Measurements from ENCODE around the gene HMGB4. TPM values are rescaled to one million over a fixed set of nuclear protein-coding genes. Genes with fewer than 3 reads are reported as not detected.

Gene HMGB4
- total and polyA plus RNA-seq, 7 donors = not detected

- intact Hi-C loops (cut with DNase I) = no loop called here
- ATAC-seq (no peak), DNase-seq (no peak)
- H3K4me3 ChIP-seq = no peak overlapping the region
- no peaks in the 10 kb centered on the region for H3K36me3 ChIP-seq (ENCODE audit: insufficient read depth in 1 of 2, low read depth in 1 of 2)
- no peaks in the 10 kb centered on the region for H3K27me3 ChIP-seq (ENCODE audit: insufficient read depth in 3 of 3, low read length in 2 of 3)
- H3K9me3 ChIP-seq = no peaks in the 10 kb centered on the region
- no peaks in the 10 kb centered on the region for H3K4me1 ChIP-seq
- WGBS, 3 donors = 92 to 93% (median 93%) methylated on average over 8 of the region's 8 CpGs
- no peak for TF ChIP-seq CTCF (IDR thresholded peaks at IDR 0.05)
- no peak overlapping the region for H3K27ac ChIP-seq
Measured at GRCh38 chr1:33846861-33847260, 17.0 kb upstream of the HMGB4 start.

- no peak for DNase-seq
- no peaks in the 10 kb centered on the region for H3K27me3 ChIP-seq (ENCODE audit: insufficient read depth in 3 of 3, low read length in 2 of 3)
- no peak overlapping the region for H3K4me3 ChIP-seq
- 59 to 73% (median 61%) methylated on average over 4 of the region's 4 CpGs for WGBS, 3 donors
- no peak for TF ChIP-seq CTCF (IDR thresholded peaks at IDR 0.05)
- no peaks in the 10 kb centered on the region for H3K36me3 ChIP-seq (ENCODE audit: insufficient read depth in 1 of 2, low read depth in 1 of 2)
- no peak overlapping the region for H3K27ac ChIP-seq
- no peak for ATAC-seq
- no peaks in the 10 kb centered on the region for H3K9me3 ChIP-seq
- H3K4me1 ChIP-seq = no peaks in the 10 kb centered on the region
- intact Hi-C loops (cut with DNase I) = no loop called here
Measured at GRCh38 chr1:33848205-33848937, 15.5 kb upstream of the HMGB4 start.

GRCh38 chr1:33849211-33849610, 14.7 kb upstream of the HMGB4 start:
- ATAC-seq (no peak), DNase-seq (no peak)
- H3K36me3 ChIP-seq (ENCODE audit: insufficient read depth in 1 of 2, low read depth in 1 of 2) = no peaks in the 10 kb centered on the region
- TF ChIP-seq CTCF (IDR thresholded peaks at IDR 0.05) = no peak
- H3K9me3 ChIP-seq = no peaks in the 10 kb centered on the region
- intact Hi-C loops (cut with DNase I) = no loop called here
- H3K27me3 ChIP-seq (ENCODE audit: insufficient read depth in 3 of 3, low read length in 2 of 3) = no peaks in the 10 kb centered on the region
- H3K27ac ChIP-seq = no peak overlapping the region
- WGBS, 3 donors = 76 to 94% (median 83%) methylated on average over 1 of the region's 1 CpG
- H3K4me1 ChIP-seq = no peaks in the 10 kb centered on the region
- no peak overlapping the region for H3K4me3 ChIP-seq

- intact Hi-C loops (cut with DNase I) = no loop called here
- no peak for TF ChIP-seq CTCF (IDR thresholded peaks at IDR 0.05)
- no peaks in the 10 kb centered on the region for H3K4me1 ChIP-seq
- H3K27me3 ChIP-seq (ENCODE audit: insufficient read depth in 3 of 3, low read length in 2 of 3) = peaks cover 0 to 3% (median 0%) of the 10 kb centered on the region in 3 donors
- WGBS, 3 donors = 89 to 95% (median 91%) methylated on average over 1 of the region's 1 CpG
- no peak overlapping the region for H3K27ac ChIP-seq
- no peak overlapping the region for H3K4me3 ChIP-seq
- H3K9me3 ChIP-seq = no peaks in the 10 kb centered on the region
- no peak for ATAC-seq
- H3K36me3 ChIP-seq (ENCODE audit: insufficient read depth in 1 of 2, low read depth in 1 of 2) = no peaks in the 10 kb centered on the region
- no peak for DNase-seq
Measured at GRCh38 chr1:33850481-33850880, 13.4 kb upstream of the HMGB4 start.

GRCh38 chr1:33852711-33853110, 11.2 kb upstream of the HMGB4 start:
- Histone ChIP-seq H3K27ac (no peak overlapping the region), H3K9me3 (no peaks in the 10 kb centered on the region), H3K4me1 (no peaks in the 10 kb centered on the region), H3K27me3 (ENCODE audit: insufficient read depth in 3 of 3, low read length in 2 of 3) (peaks cover 0 to 3% (median 0%) of the 10 kb centered on the region in 3 donors), H3K36me3 (ENCODE audit: insufficient read depth in 1 of 2, low read depth in 1 of 2) (no peaks in the 10 kb centered on the region), H3K4me3 (no peak overlapping the region)
- ATAC-seq (no peak), DNase-seq (no peak)
- intact Hi-C loops (cut with DNase I) = no loop called here
- TF ChIP-seq CTCF (IDR thresholded peaks at IDR 0.05) = no peak
